ENCODE measurements around the gene CERT1.

GRCh38 chr5:75484605-75485004 lies 26.8 kb downstream of the CERT1 start:
- TF ChIP-seq CTCF (conservative IDR thresholded peaks at IDR 0.05 in 1 of 2, IDR thresholded peaks at IDR 0.05 in 1 of 2; ENCODE audit: low read depth in 1 of 2, low read length in 2 of 2) (no peak), EZH2 (IDR thresholded peaks at IDR 0.05; ENCODE audit: low read length, missing control alignments) (no peak)

All from fibroblast of lung (primary cell).